Measurements from ENCODE around the gene NSMF.

DNA sequence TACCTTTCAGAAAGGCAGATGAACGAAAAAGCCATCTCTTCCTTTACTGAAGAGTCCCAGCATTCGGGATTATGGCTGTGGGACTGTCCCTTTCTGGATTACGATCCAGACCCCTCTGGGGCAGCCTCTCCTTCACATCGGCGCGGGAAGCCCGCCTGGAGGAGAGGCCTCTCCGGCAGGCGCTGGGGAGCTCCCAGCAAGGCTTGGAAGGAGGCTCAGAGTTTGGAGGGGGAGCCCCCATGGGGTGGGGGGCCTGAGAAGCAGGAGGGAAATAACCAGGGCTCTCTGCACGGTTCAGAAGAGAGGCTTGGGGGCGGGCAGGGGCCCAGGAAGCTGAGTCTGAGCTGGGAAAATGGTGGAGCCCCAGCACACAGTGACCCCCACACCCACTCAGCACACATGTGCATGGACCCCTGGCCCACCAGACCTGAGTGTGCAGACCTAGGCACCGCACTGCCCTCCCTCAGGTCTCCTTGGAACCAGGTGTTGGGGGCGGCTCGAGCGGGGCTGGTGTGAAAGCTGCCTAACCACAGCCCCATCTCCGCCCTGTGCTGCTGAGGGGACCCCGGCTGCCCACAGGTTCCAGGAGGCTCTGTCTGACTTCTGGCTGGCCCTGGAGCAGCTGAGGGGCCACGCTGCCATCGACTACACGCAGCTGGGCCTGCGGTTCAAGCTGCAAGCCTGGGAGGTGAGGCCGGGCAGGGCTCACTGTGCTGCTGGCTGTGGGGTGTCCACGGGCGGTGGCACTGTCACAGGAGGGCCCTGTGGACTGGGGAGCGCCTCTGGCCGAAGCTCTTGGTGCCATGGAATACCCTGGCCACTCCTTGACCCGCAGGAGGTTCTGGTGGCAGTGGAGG, 31.5 kb downstream of the NSMF start:
- no peak for TF ChIP-seq CTCF (IDR thresholded peaks at IDR 0.05; ENCODE audit: low read length)
- no peak for TF ChIP-seq EZH2 (IDR thresholded peaks at IDR 0.05; ENCODE audit: borderline replicate concordance, low read length)
